Activated T-cell treated with anti-CD3 and anti-CD28 coated beads, Interleukin-2, amount 50 U/mL, for 1 hour (primary cell): ENCODE results near the gene KDELR3.
"Not testable (repeated sequence)": the region's sequence is repeated elsewhere in the genome, so short reads cannot be mapped to it uniquely, and the experiment has no call there.

Source experiments
- DNase-seq: peaks from one replicate; pipeline ENCODE4 v3.0.0-alpha.2; 2020

Gene KDELR3

DNA sequence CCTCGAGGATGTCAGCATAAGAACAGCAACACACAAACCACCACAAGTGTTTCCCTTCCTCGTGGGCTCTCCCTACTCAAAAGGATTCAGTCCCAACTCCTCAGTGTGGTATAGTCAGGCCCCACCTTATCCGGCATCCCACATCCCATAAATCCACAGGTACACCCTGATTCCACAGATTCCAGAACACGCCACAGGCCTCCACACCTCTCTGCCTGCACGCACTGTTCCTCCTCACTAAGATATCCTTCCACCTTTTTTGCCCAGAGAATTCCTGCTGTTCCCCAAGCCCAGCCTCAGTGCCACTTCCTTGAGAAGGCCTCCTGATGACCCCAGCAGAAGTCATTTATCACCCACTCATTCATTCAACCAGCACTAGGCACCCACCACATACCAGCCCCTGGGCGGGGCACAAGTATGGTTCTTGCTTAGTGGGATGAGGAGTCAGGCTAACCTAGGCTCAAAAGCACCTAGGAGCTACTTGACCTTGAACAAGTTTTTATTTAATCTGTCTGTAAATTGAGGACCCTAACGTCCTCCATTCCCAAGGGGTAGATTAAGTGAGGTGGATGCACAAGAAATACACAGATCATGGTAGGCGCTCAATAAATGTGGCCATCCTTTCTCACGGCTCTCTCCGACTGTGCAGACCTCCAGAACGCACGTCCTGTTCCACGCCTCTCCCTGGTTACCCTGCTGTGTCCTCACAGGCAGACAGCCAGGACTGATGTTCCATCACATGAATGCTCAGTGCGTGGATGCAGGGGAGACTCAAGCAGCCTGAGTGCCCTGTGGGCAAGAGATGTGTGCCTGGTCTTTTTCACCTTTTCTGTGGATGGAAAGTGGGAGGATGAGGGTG is 10.8 kb upstream of the KDELR3 start:
- no peak for DNase-seq

DNA sequence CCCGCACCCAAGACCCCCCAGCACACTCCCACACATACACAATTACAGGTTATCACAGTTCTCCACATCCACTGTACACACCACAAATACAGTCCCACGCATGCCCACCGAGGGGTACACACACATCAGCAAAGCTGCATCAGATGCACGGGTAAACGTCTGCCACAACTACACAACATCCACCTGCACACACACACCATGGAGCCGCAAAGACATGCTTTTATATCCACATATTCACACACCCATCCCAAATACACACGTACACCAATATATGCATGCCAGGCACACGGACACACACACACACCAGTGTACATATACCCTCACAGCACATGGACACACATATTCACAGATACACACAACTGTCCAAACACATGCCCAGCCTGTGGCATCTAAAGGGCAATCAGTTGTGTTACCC is 7.5 kb upstream of the KDELR3 start:
- DNase-seq: no peak

- DNase-seq: no peak
Observed at GRCh38 chr22:38461057-38461413, 6.9 kb upstream of the KDELR3 start.

DNA sequence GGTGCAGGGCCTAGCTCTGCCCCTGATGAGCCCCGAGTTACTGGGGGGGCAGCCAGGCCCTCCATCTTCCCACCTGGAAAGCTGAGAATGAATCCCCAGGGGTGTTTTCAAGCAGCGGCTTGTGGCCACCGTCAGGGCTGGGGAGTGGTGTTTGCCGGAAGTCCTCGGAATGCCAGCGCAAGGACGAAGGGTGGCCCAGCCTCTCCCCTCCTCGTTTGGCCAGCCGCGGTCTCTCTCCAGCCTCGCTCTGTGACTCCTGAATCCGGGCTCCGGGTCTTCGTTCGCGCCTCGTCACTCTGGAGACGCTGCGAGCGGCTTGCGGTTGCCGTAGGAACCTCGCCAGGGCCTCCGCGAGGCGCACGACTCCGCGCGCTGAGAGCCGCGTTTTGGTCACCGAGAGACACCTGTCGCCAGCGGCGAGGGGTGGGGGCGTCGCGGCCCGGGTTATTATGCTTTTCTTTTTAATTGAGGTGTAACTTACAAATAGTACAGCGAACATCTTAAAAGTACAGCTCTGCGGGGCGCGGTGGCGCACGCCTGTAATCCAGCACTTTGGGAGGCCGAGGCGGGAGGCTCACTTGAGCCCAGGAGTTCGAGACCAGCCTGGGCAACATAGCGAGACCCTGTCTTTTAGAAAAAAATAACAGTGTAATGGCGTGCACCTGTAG is 6.3 kb upstream of the KDELR3 start:
- DNase-seq: peak; percentile 57

- DNase-seq: no peak
Observed at GRCh38 chr22:38462960-38463784, 4.7 kb upstream of the KDELR3 start.

DNA sequence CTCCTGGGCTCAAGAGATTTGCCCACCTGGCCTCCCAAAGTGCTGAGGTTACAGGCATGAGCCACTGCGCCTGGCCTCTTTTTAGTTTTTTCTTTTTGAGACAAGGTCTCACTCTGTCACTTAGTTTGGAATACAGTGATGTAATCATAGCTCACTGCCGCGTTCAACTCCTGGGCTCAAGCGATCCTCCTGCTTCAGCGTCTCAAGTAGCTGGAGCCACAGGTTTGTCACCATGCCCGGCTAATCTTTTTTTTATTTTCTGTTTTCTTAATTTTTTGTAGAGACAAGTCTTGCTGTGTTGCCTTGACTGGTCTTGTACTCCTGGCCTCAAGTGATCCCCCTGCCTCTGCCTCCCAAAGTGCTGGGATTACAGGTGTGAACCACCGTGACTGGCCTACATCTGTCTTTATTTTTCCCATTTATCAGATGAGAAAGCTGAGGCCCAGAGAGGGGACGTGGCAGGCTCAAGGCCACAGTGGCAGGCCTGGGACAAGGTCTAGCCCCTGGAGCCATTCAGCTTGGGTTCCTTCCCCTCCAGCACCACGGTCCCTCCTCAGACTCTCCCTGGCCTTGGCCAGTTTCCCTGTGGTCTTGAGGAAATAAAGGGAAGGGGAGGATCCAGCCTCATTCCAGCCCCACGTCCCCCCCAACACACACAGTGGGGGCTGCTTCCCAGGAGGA is 2.8 kb upstream of the KDELR3 start:
- no peak for DNase-seq

- DNase-seq: no peak
Observed at GRCh38 chr22:38465673-38466490, 2.0 kb upstream of the KDELR3 start.

DNA sequence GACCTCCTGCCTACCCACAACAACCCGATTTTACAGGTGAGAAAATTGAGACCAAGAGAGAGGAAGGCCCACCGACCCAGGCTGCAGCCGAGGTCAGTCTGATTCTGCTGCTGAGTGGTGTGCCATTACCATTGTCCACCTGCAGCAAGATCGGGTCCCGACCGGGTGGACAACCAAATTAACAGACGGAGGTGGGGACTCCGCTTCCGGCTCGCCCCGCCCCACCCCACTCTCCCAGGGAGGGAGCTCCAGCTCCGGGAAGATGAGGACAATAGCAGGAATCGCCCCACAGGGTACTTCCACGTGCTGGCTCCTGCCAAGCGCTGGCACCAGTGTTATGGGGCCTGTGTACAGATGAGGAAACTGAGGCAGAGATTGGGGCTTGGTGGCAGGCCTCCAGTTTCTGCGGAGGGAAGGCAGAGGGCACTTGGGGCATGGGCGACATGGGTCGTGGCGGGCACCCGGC is 425 bp upstream of the KDELR3 start:
- DNase-seq: no peak

DNA sequence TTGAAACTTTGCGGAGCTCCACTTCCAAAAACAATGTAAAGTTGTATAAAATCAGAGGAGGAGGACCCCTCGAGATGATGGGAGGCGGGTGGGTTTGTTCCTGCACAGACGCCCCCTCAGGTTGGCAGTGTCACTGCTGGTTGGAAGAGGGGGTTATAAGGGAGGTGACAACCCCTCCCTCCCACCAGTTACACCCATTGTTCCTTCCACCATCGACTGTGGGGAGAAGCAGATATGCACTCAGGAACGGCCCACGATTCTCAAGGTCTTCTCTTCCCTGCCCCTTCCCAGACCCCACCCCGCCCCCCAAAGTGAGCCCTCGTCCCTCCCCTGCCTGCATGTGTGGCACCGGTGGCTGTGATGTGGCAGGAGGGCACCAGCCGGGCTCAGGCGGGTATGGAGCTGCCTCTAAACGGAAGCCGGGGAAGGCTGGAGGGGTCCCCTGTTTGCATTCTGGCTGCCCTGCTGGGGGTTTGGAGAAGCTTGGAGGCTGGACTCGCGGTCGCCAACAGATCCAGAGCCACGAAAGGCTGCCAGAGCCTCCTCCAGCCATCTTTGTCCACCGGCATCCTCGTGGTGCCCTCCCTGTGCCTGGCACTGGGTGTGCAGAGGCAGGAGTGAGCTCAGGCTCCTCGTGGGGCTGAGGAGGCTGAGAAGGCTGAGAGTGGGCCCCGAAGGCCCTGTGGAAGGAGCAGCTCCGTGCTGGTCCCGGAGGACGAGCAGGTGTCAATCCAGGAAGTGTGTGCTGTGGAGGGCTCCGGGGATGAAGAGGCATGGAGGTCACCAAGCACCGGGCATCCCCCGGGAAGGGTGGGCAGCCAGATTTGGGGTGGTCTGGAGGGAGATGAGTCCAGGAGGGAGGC is 778 bp downstream of the KDELR3 start:
- no peak for DNase-seq

GRCh38 chr22:38469306-38469781 is 1.4 kb downstream of the KDELR3 start:
- DNase-seq: no peak

GRCh38 chr22:38470179-38470578 is 2.3 kb downstream of the KDELR3 start:
- DNase-seq: not testable (repeated sequence)

DNA sequence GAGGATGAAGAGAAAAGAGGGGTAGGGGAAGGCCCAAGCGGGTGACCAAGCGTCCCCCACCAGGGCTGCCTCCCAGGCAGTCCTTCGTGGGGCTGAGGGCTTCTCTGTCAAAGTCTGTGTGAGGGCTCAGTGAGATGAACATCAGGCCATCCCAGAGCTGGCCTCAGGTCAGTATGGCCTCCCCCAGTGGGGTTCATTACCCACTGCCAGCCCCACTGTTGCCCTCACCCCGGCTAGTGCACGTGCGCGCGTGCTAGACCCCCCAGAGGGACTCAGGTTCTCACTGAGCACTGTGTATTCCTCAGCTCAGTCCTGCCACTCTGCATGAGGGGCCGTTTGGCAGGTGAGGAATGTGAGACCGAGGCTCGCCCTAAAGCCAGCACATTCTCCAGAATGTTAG is 3.3 kb downstream of the KDELR3 start:
- no peak for DNase-seq

GRCh38 chr22:38474003-38474607 is 6.2 kb downstream of the KDELR3 start:
- DNase-seq: no peak

DNA sequence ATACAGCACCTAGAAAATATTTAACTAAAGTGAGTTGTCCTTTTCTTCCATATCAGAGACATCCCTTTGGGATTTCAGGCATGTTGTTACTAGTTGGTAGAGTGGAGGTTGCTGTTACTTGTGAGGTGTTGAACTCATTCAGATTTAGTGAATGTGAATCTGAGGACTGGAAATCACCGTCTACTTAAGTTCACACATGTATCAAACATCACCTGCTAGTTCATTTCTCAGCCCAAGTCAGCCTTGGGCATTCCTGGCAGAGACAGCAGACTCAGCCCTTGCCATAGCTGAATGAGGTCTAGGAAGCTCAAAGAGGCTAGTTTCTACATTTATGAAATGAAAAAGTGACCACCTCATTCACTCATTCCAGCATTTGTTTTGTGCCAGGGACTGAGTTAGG is 9.7 kb downstream of the KDELR3 start:
- DNase-seq: no peak

GRCh38 chr22:38479096-38479837 is 11.4 kb downstream of the KDELR3 start:
- no peak for DNase-seq

- DNase-seq: no peak
Observed at GRCh38 chr22:38481162-38481870, 13.4 kb downstream of the KDELR3 start.

- no peak for DNase-seq
Observed at GRCh38 chr22:38481871-38482332, 14.0 kb downstream of the KDELR3 start.

- DNase-seq: no peak
Observed at GRCh38 chr22:38482662-38483308, 14.9 kb downstream of the KDELR3 start.
